Heart right ventricle (tissue), 16 donors: ENCODE data around the gene DAB1. TPM values are rescaled to one million over a fixed set of nuclear protein-coding genes. Genes with fewer than 3 reads are reported as not detected.

ENCODE experiments used
- ATAC-seq, 8 donors: fragments of 200-7000 bp; cut with Tn5 transposase; one replicate each; pipeline ENCODE4 v1.9.1; 2020; ENCODE audit warnings: mild to moderate bottlenecking in 8 of 8, moderate library complexity in 8 of 8, moderate number of reproducible peaks in 1 of 8
- DNase-seq, 2 donors: peaks; one replicate each; pipeline ENCODE4 v3.0.0-alpha.2; 2020
- H3K27ac ChIP-seq, 10 donors: fragments of 200-600 bp; sonication (generic) in 2 of 10; one replicate each; pipeline versions ENCODE4 v1.5.0 to v1.8.0; 2020 to 2022; ENCODE audit warnings: mild to moderate bottlenecking in 3 of 10
- H3K27me3 ChIP-seq, 7 donors: fragments of 200-600 bp; one replicate each; pipeline ENCODE4 v1.8.0; 2021 to 2022; ENCODE audit warnings: mild to moderate bottlenecking in 2 of 7
- H3K36me3 ChIP-seq, 9 donors: fragments of 200-600 bp; sonication (generic) in 1 of 9; one replicate each; pipeline versions ENCODE4 v1.5.0 to v1.8.0; 2020 to 2022; ENCODE audit warnings: mild to moderate bottlenecking in 2 of 9
- H3K4me1 ChIP-seq, 9 donors: fragments of 200-600 bp; sonication (generic) in 1 of 9; one replicate each; pipeline versions ENCODE4 v1.5.0 to v1.8.0; 2020 to 2022; ENCODE audit warnings: mild to moderate bottlenecking in 4 of 9
- H3K4me3 ChIP-seq, 10 donors: fragments of 200-600 bp; sonication (generic) in 2 of 10; one replicate each; pipeline versions ENCODE4 v1.5.0 to v1.8.0; 2020 to 2022; ENCODE audit warnings: mild to moderate bottlenecking in 7 of 10, moderate library complexity in 2 of 10
- H3K9me3 ChIP-seq, 11 donors: fragments of 200-600 bp in 10 of 11; sonication (generic) in 2 of 11; one replicate each; pipeline versions ENCODE4 v1.5.0 to v1.8.0; 2013 to 2022; ENCODE audit warnings: mild to moderate bottlenecking in 2 of 11, control low read depth in 1 of 11, moderate library complexity in 1 of 11
- WGBS, 2 donors: extraction: QIAGEN DNeasy Blood & Tissue Kit; methylation state at CpG; one replicate each; pipeline ENCODE4 v1.1.7; 2013; ENCODE audit warnings: inconsistent platforms in 1 of 2; 5-methylcytosine and 5-hydroxymethylcytosine counted together
- intact Hi-C, 10 donors: fragments of 100-400 bp; cut with DNase I; formaldehyde crosslinking; loops; one replicate each; pipeline versions ENCODE4 v1.11.1 to v1.14.2; 2022
- polyA plus RNA-seq, 2 donors: library from polyadenylated mRNA; stranded (reverse); fragments of 200-250 nt; gene quantifications; one replicate each; pipeline ENCODE4 v1.2.3, GENCODE V29; 2013
- total RNA-seq, 10 donors: library from RNA; stranded (reverse); fragmentation: NEBNext Ultra II Directional in 3 of 10; extraction: Animal tissue kit (Norgen Biotek cat#: 25700) in 3 of 10; gene quantifications; one replicate each; pipeline versions ENCODE4 v1.2.1 to v1.2.4, GENCODE V29; 2021 to 2023
- TF ChIP-seq, protein P1 (sequence below), 9 donors: fragments of 200-600 bp; sonication (generic) in 2 of 9; IDR thresholded peaks; one replicate each; pipeline versions ENCODE4 v1.5.0 to v1.8.0; 2021 to 2022; ENCODE audit warnings: antibody characterized with exemption in 9 of 9, mild to moderate bottlenecking in 5 of 9, moderate library complexity in 1 of 9
- donor health status: Arrhythmogenic right ventricular cardiomyopathy.
- donor health status: ischemic (EF 13 %, LVEDD 7.1; RV severe dilation, severe dysfunction).
- donor health status: healthy with polysubstance abuse.
- donor health status: DM: no; HTN: yes; CAD: no.
- donor health status: DM: no; HTN: no; CAD: no.
- donor health status: ischemic (EF 25% LVEDD 6.9; RV normal size, moderate dysfunction).
- donor health status: ischemic (EF 25% LVEDD 5.7; RV mildly dilated, moderate dysfunction).
- donor health status: healthy.
- donor health status: DM: yes; HTN: yes; CAD: no.
- donor health status: Ischemic cardiomyopathy.
- donor health status: ischemic (EF 35%, LVEDD 5.7; RV mildly dilated, moderate dysfunction).
- donor health status: nonischemic (EF 11% LVEDD 7.7; RV severe dilation, severe dysfunction).
- donor health status: DM: yes; HTN: yes; CAD: no.
- donor health status: PGD.
- donor health status: ischemic (EF 29% LVEDD 5.4; RV normal size, mild dysfunction).
- donor health status: nonischemic (EF 23%, LVEDD 6.1; RV moderate dilation, normal function).

Gene DAB1
- total and polyA plus RNA-seq, 12 donors, result 0.16 to 25.5 (median 8.1) TPM

DNA sequence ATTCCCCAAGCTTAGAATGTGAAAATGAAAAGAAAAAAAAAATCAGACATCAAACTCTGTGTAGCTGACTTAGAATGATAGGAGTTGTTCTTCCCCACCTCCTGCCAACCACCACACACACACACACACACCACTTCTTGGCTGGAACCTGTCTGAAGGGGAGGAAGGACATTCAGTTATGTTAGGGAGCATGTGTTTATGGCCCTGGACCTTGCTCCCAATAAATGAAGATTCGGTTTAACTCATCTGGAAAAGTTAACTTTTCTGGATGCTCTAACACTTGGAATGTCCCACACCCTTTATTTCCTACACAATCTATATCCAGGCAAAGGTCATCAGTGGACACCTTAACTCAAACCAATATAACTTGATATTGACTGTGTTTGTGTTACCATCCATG is 112.4 kb downstream of the DAB1 start:
- TF ChIP-seq, protein P1, sequence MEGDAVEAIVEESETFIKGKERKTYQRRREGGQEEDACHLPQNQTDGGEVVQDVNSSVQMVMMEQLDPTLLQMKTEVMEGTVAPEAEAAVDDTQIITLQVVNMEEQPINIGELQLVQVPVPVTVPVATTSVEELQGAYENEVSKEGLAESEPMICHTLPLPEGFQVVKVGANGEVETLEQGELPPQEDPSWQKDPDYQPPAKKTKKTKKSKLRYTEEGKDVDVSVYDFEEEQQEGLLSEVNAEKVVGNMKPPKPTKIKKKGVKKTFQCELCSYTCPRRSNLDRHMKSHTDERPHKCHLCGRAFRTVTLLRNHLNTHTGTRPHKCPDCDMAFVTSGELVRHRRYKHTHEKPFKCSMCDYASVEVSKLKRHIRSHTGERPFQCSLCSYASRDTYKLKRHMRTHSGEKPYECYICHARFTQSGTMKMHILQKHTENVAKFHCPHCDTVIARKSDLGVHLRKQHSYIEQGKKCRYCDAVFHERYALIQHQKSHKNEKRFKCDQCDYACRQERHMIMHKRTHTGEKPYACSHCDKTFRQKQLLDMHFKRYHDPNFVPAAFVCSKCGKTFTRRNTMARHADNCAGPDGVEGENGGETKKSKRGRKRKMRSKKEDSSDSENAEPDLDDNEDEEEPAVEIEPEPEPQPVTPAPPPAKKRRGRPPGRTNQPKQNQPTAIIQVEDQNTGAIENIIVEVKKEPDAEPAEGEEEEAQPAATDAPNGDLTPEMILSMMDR (IDR thresholded peaks at IDR 0.05), result no peak
- Histone ChIP-seq H3K9me3 (no peaks in the 10 kb centered on the region), H3K27ac (no peak overlapping the region), H3K27me3 (no peaks in the 10 kb centered on the region), H3K36me3 (no peaks in the 10 kb centered on the region), H3K4me1 (peaks cover 0 to 14% (median 0%) of the 10 kb centered on the region in 9 donors), H3K4me3 (no peak overlapping the region)
- no peak for ATAC-seq
- WGBS, 2 donors, result 93 to 97% methylated on average over 1 of the region's 1 CpG
- no peak for DNase-seq
- intact Hi-C loops, result no loop called here

DNA sequence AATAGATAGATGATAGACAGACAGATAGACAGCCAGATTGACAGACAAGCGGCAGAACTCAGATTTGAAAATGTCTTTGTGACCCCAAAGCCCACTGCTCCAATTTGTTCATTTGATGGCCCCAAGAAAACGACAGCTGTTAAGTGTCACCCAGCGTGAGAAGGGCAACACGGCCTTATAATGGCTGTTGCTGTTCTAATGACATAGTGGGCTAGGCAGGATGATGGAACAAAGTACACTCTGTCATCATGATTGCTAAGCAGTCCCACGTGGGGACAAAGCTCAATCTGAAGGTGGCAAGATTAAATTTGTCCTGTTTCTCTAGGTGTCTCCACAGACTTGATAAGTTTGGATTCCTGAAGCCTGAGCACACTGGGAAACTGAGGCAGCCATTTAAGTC is 112.9 kb downstream of the DAB1 start:
- DNase-seq (no peak), ATAC-seq (no peak)
- peaks cover 0 to 14% (median 0%) of the 10 kb centered on the region in 9 donors for H3K4me1 ChIP-seq
- H3K4me3 ChIP-seq, result no peak overlapping the region
- H3K9me3 ChIP-seq, result no peaks in the 10 kb centered on the region
- intact Hi-C loops, result no loop called here
- H3K27me3 ChIP-seq, result no peaks in the 10 kb centered on the region
- TF ChIP-seq, protein P1 (IDR thresholded peaks at IDR 0.05), result no peak
- H3K27ac ChIP-seq, result no peak overlapping the region
- no peaks in the 10 kb centered on the region for H3K36me3 ChIP-seq
- WGBS, 2 donors, result 58 to 71% methylated on average over 5 of the region's 5 CpGs

DNA sequence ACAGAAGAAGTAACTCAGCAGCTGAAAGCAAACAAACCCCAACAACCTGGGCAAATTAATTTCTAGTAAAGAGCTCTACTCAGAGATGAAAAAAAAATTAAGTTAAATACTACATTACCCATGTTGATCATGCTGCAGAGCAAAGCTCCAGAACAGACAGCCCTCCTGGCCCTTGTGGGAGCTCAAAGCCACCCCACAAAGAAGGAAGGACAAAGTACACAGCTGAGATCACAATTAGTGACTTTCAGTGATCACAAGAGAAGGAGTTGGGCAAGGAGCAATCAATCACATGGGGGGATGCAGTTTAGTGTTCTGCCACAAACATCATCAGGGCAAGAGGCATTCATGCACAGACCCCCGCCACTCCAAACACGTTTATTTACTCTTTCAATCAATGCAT is 114.2 kb downstream of the DAB1 start:
- no peak overlapping the region for H3K27ac ChIP-seq
- intact Hi-C loops, result no loop called here

DNA sequence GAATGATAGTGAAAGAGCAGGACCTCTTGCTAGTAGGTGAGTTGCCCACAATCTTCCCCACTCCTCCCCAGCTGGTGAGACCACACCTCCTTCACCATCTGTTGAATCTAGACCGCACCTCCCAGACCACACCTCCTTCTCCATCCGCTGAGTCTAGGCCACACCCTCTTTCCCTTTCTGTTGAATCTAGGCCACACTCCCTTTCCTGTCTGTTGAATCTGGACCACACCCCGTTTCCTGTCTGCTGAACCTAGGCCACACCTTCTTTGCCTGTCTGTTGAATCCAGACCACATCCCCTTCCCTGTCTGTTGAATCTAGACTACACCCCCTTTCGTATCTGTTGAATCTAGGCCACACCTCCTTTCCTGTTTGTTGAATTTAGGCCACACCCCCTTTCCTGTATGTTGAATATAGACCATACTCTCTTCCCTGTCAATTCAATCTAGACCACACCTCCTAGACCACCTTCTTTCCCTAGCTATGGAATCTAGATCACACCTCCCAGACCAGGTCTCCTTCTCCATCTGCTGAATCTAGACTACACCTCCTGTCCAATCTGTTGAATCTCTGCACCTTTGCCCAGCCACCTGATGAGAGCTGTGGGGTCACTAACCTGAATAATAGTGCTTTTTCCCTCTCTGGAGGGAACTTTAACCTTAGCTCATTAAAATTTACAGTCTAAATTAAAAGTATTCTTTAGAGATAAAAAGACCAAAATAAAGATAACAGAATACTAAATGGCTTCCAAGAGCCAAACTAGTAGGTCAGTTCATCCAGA is 116.3 kb downstream of the DAB1 start:
- DNase-seq, result peak; percentile 8 to 67
- WGBS, 2 donors, result 61 to 65% methylated on average over 4 of the region's 4 CpGs

More for the DNA sequence above, 114.2 kb downstream of the DAB1 start:
- no peaks in the 10 kb centered on the region for H3K27me3 ChIP-seq
- no peak for DNase-seq
- peaks cover 0 to 14% (median 0%) of the 10 kb centered on the region in 9 donors for H3K4me1 ChIP-seq
- no peaks in the 10 kb centered on the region for H3K36me3 ChIP-seq
- H3K9me3 ChIP-seq, result no peaks in the 10 kb centered on the region
- 92 to 97% methylated on average over 2 of the region's 2 CpGs for WGBS, 2 donors
- TF ChIP-seq, protein P1 (IDR thresholded peaks at IDR 0.05), result no peak
- no peak overlapping the region for H3K4me3 ChIP-seq
- ATAC-seq, result no peak

More for the DNA sequence above, 116.3 kb downstream of the DAB1 start:
- H3K36me3 ChIP-seq, result no peaks in the 10 kb centered on the region
- H3K4me1 ChIP-seq, result peaks cover 0 to 26% (median 0%) of the 10 kb centered on the region in 9 donors
- no peak overlapping the region for H3K4me3 ChIP-seq
- TF ChIP-seq, protein P1 (IDR thresholded peaks at IDR 0.05), result no peak
- peak overlapping the region in 1 of 10 donors; percentile 29 for H3K27ac ChIP-seq
- H3K9me3 ChIP-seq, result no peaks in the 10 kb centered on the region
- intact Hi-C loops, result no loop called here
- H3K27me3 ChIP-seq, result no peaks in the 10 kb centered on the region
- peak; percentile 82 to 95 (median 89) for ATAC-seq
